Measurements from ENCODE around the gene IMPA2. TPM values are rescaled to one million over a fixed set of nuclear protein-coding genes. Genes with fewer than 3 reads are reported as not detected.

The IMPA2 gene
- total and polyA plus RNA-seq, 2 donors, result 9.1 to 19.5 TPM

GRCh38 chr18:12014086-12014485, 32.8 kb downstream of the IMPA2 start:
- H3K36me3 ChIP-seq (ENCODE audit: control insufficient read depth in 2 of 2, insufficient read depth in 2 of 2, low read length in 1 of 2), result peaks cover 0 to 5% of the 10 kb centered on the region in 2 donors
- DNase-seq (ENCODE audit: low read depth in 6 of 9, low spot score in 9 of 9), result no peak
- no peak overlapping the region for H3K4me3 ChIP-seq (ENCODE audit: low read length in 2 of 2)
- H3K27ac ChIP-seq (ENCODE audit: low read depth in 1 of 2, low read length in 1 of 2), result no peak overlapping the region
- no peaks in the 10 kb centered on the region for H3K4me1 ChIP-seq (ENCODE audit: control insufficient read depth in 2 of 2, insufficient read depth in 2 of 2, low read length in 2 of 2)
- H3K9me3 ChIP-seq (ENCODE audit: control insufficient read depth in 2 of 2, insufficient read depth in 1 of 2, low read length in 1 of 2), result no peaks in the 10 kb centered on the region
- WGBS, result 92% methylated on average over 17 of the region's 17 CpGs
- no peaks in the 10 kb centered on the region for H3K27me3 ChIP-seq (ENCODE audit: control insufficient read depth in 2 of 2, insufficient read depth in 1 of 2, low read length in 1 of 2)

GRCh38 chr18:12014521-12015415, 33.5 kb downstream of the IMPA2 start:
- H3K4me1 ChIP-seq (ENCODE audit: control insufficient read depth in 2 of 2, insufficient read depth in 2 of 2, low read length in 2 of 2), result no peaks in the 10 kb centered on the region

GRCh38 chr18:12015416-12016062, 34.2 kb downstream of the IMPA2 start:
- H3K4me1 ChIP-seq (ENCODE audit: control insufficient read depth in 2 of 2, insufficient read depth in 2 of 2, low read length in 2 of 2), result no peaks in the 10 kb centered on the region
- no peak overlapping the region for H3K4me3 ChIP-seq (ENCODE audit: low read length in 2 of 2)
- 95% methylated on average over 13 of the region's 13 CpGs for WGBS
- H3K36me3 ChIP-seq (ENCODE audit: control insufficient read depth in 2 of 2, insufficient read depth in 2 of 2, low read length in 1 of 2), result peaks cover 0 to 5% of the 10 kb centered on the region in 2 donors
- H3K27ac ChIP-seq (ENCODE audit: low read depth in 1 of 2, low read length in 1 of 2), result no peak overlapping the region
- H3K9me3 ChIP-seq (ENCODE audit: control insufficient read depth in 2 of 2, insufficient read depth in 1 of 2, low read length in 1 of 2), result no peaks in the 10 kb centered on the region
- no peaks in the 10 kb centered on the region for H3K27me3 ChIP-seq (ENCODE audit: control insufficient read depth in 2 of 2, insufficient read depth in 1 of 2, low read length in 1 of 2)
- DNase-seq (ENCODE audit: low read depth in 6 of 9, low spot score in 9 of 9), result no peak

More at GRCh38 chr18:12014521-12015415, 33.5 kb downstream of the IMPA2 start:
- H3K36me3 ChIP-seq (ENCODE audit: control insufficient read depth in 2 of 2, insufficient read depth in 2 of 2, low read length in 1 of 2), result peaks cover 0 to 5% of the 10 kb centered on the region in 2 donors
- H3K4me3 ChIP-seq (ENCODE audit: low read length in 2 of 2), result no peak overlapping the region
- no peak for DNase-seq (ENCODE audit: low read depth in 6 of 9, low spot score in 9 of 9)
- whole genome bisulfite sequencing, result 99% methylated on average over 14 of the region's 14 CpGs
- H3K27me3 ChIP-seq (ENCODE audit: control insufficient read depth in 2 of 2, insufficient read depth in 1 of 2, low read length in 1 of 2), result no peaks in the 10 kb centered on the region
- H3K27ac ChIP-seq (ENCODE audit: low read depth in 1 of 2, low read length in 1 of 2), result no peak overlapping the region
- no peaks in the 10 kb centered on the region for H3K9me3 ChIP-seq (ENCODE audit: control insufficient read depth in 2 of 2, insufficient read depth in 1 of 2, low read length in 1 of 2)

GRCh38 chr18:12017081-12017480, 35.8 kb downstream of the IMPA2 start:
- Histone ChIP-seq H3K27me3 (ENCODE audit: control insufficient read depth in 2 of 2, insufficient read depth in 1 of 2, low read length in 1 of 2) (no peaks in the 10 kb centered on the region), H3K4me1 (ENCODE audit: control insufficient read depth in 2 of 2, insufficient read depth in 2 of 2, low read length in 2 of 2) (no peaks in the 10 kb centered on the region), H3K9me3 (ENCODE audit: control insufficient read depth in 2 of 2, insufficient read depth in 1 of 2, low read length in 1 of 2) (no peaks in the 10 kb centered on the region), H3K4me3 (ENCODE audit: low read length in 2 of 2) (no peak overlapping the region), H3K36me3 (ENCODE audit: control insufficient read depth in 2 of 2, insufficient read depth in 2 of 2, low read length in 1 of 2) (peaks cover 0 to 5% of the 10 kb centered on the region in 2 donors), H3K27ac (ENCODE audit: low read depth in 1 of 2, low read length in 1 of 2) (no peak overlapping the region)
- DNase-seq (ENCODE audit: low read depth in 6 of 9, low spot score in 9 of 9), result no peak
- WGBS, result 98% methylated on average over 5 of the region's 5 CpGs

GRCh38 chr18:12018861-12019260, 37.6 kb downstream of the IMPA2 start:
- peaks cover 0 to 5% of the 10 kb centered on the region in 2 donors for H3K36me3 ChIP-seq (ENCODE audit: control insufficient read depth in 2 of 2, insufficient read depth in 2 of 2, low read length in 1 of 2)
- H3K27ac ChIP-seq (ENCODE audit: low read depth in 1 of 2, low read length in 1 of 2), result no peak overlapping the region
- no peaks in the 10 kb centered on the region for H3K9me3 ChIP-seq (ENCODE audit: control insufficient read depth in 2 of 2, insufficient read depth in 1 of 2, low read length in 1 of 2)
- no peak overlapping the region for H3K4me3 ChIP-seq (ENCODE audit: low read length in 2 of 2)
- WGBS, result 98% methylated on average over 7 of the region's 7 CpGs
- no peaks in the 10 kb centered on the region for H3K4me1 ChIP-seq (ENCODE audit: control insufficient read depth in 2 of 2, insufficient read depth in 2 of 2, low read length in 2 of 2)
- no peak for DNase-seq (ENCODE audit: low read depth in 6 of 9, low spot score in 9 of 9)
- H3K27me3 ChIP-seq (ENCODE audit: control insufficient read depth in 2 of 2, insufficient read depth in 1 of 2, low read length in 1 of 2), result no peaks in the 10 kb centered on the region

- Histone ChIP-seq H3K27me3 (ENCODE audit: control insufficient read depth in 2 of 2, insufficient read depth in 1 of 2, low read length in 1 of 2) (no peaks in the 10 kb centered on the region), H3K27ac (ENCODE audit: low read depth in 1 of 2, low read length in 1 of 2) (no peak overlapping the region), H3K9me3 (ENCODE audit: control insufficient read depth in 2 of 2, insufficient read depth in 1 of 2, low read length in 1 of 2) (no peaks in the 10 kb centered on the region), H3K36me3 (ENCODE audit: control insufficient read depth in 2 of 2, insufficient read depth in 2 of 2, low read length in 1 of 2) (no peaks in the 10 kb centered on the region), H3K4me1 (ENCODE audit: control insufficient read depth in 2 of 2, insufficient read depth in 2 of 2, low read length in 2 of 2) (no peaks in the 10 kb centered on the region), H3K4me3 (ENCODE audit: low read length in 2 of 2) (no peak overlapping the region)
- DNase-seq (ENCODE audit: low read depth in 6 of 9, low spot score in 9 of 9), result no peak
- 97% methylated on average over 2 of the region's 2 CpGs for WGBS
Observed at GRCh38 chr18:12021077-12021476, 39.8 kb downstream of the IMPA2 start.

- Histone ChIP-seq H3K9me3 (ENCODE audit: control insufficient read depth in 2 of 2, insufficient read depth in 1 of 2, low read length in 1 of 2) (no peaks in the 10 kb centered on the region), H3K4me1 (ENCODE audit: control insufficient read depth in 2 of 2, insufficient read depth in 2 of 2, low read length in 2 of 2) (no peaks in the 10 kb centered on the region), H3K27me3 (ENCODE audit: control insufficient read depth in 2 of 2, insufficient read depth in 1 of 2, low read length in 1 of 2) (no peaks in the 10 kb centered on the region), H3K36me3 (ENCODE audit: control insufficient read depth in 2 of 2, insufficient read depth in 2 of 2, low read length in 1 of 2) (no peaks in the 10 kb centered on the region), H3K4me3 (ENCODE audit: low read length in 2 of 2) (no peak overlapping the region), H3K27ac (ENCODE audit: low read depth in 1 of 2, low read length in 1 of 2) (no peak overlapping the region)
- DNase-seq (ENCODE audit: low read depth in 6 of 9, low spot score in 9 of 9), result no peak
- WGBS, result 96% methylated on average over 8 of the region's 8 CpGs
Observed at GRCh38 chr18:12021596-12021995, 40.3 kb downstream of the IMPA2 start.

- H3K9me3 ChIP-seq (ENCODE audit: control insufficient read depth in 2 of 2, insufficient read depth in 1 of 2, low read length in 1 of 2), result no peaks in the 10 kb centered on the region
- H3K27ac ChIP-seq (ENCODE audit: low read depth in 1 of 2, low read length in 1 of 2), result no peak overlapping the region
- no peak for DNase-seq (ENCODE audit: low read depth in 6 of 9, low spot score in 9 of 9)
- no peaks in the 10 kb centered on the region for H3K27me3 ChIP-seq (ENCODE audit: control insufficient read depth in 2 of 2, insufficient read depth in 1 of 2, low read length in 1 of 2)
- H3K4me3 ChIP-seq (ENCODE audit: low read length in 2 of 2), result no peak overlapping the region
- H3K36me3 ChIP-seq (ENCODE audit: control insufficient read depth in 2 of 2, insufficient read depth in 2 of 2, low read length in 1 of 2), result no peaks in the 10 kb centered on the region
- H3K4me1 ChIP-seq (ENCODE audit: control insufficient read depth in 2 of 2, insufficient read depth in 2 of 2, low read length in 2 of 2), result no peaks in the 10 kb centered on the region
- WGBS, result 97% methylated on average over 3 of the region's 3 CpGs
Observed at GRCh38 chr18:12023375-12023774, 42.1 kb downstream of the IMPA2 start.

- Histone ChIP-seq H3K4me1 (ENCODE audit: control insufficient read depth in 2 of 2, insufficient read depth in 2 of 2, low read length in 2 of 2) (no peaks in the 10 kb centered on the region), H3K27ac (ENCODE audit: low read depth in 1 of 2, low read length in 1 of 2) (no peak overlapping the region), H3K27me3 (ENCODE audit: control insufficient read depth in 2 of 2, insufficient read depth in 1 of 2, low read length in 1 of 2) (no peaks in the 10 kb centered on the region), H3K4me3 (ENCODE audit: low read length in 2 of 2) (no peak overlapping the region), H3K36me3 (ENCODE audit: control insufficient read depth in 2 of 2, insufficient read depth in 2 of 2, low read length in 1 of 2) (no peaks in the 10 kb centered on the region), H3K9me3 (ENCODE audit: control insufficient read depth in 2 of 2, insufficient read depth in 1 of 2, low read length in 1 of 2) (no peaks in the 10 kb centered on the region)
- 97% methylated on average over 5 of the region's 5 CpGs for WGBS
- no peak for DNase-seq (ENCODE audit: low read depth in 6 of 9, low spot score in 9 of 9)
Observed at GRCh38 chr18:12026562-12026961, 45.3 kb downstream of the IMPA2 start.

Data from thymus (tissue), 11 donors.